Muscle layer of colon (tissue), 2 donors: ENCODE data around the gene TULP1.

Source experiments
- H3K27ac ChIP-seq: one replicate; pipeline ENCODE4 v1.7.0; 2013; ENCODE audit warnings: low read depth, mild to moderate bottlenecking, low read length, moderate library complexity
- H3K27me3 ChIP-seq, 2 donors: one replicate each; pipeline ENCODE4 v1.7.0; 2013; ENCODE audit warnings: low read length in 2 of 2, mild to moderate bottlenecking in 2 of 2; ENCODE audit not compliant: insufficient read depth in 2 of 2, control insufficient read depth in 1 of 2
- H3K36me3 ChIP-seq: one replicate; pipeline ENCODE4 v1.7.0; 2013; ENCODE audit warnings: mild to moderate bottlenecking, low read length; ENCODE audit not compliant: insufficient read depth
- H3K4me1 ChIP-seq: one replicate; pipeline ENCODE4 v1.7.0; 2013; ENCODE audit warnings: mild to moderate bottlenecking, low read length; ENCODE audit not compliant: insufficient read depth
- H3K4me3 ChIP-seq, 2 donors: one replicate each; pipeline ENCODE4 v1.7.0; 2013; ENCODE audit warnings: low read length in 2 of 2, low read depth in 1 of 2, mild to moderate bottlenecking in 1 of 2, moderate library complexity in 1 of 2
- H3K9ac ChIP-seq: one replicate; pipeline ENCODE4 v1.7.0; 2013; ENCODE audit warnings: low read length
- H3K9me3 ChIP-seq: one replicate; pipeline ENCODE4 v1.7.0; 2013; ENCODE audit warnings: mild to moderate bottlenecking, low read length
- donor health status: abdominal sarcoma.
- donor health status: Adenocarcinoma of cecum.

The TULP1 gene

DNA sequence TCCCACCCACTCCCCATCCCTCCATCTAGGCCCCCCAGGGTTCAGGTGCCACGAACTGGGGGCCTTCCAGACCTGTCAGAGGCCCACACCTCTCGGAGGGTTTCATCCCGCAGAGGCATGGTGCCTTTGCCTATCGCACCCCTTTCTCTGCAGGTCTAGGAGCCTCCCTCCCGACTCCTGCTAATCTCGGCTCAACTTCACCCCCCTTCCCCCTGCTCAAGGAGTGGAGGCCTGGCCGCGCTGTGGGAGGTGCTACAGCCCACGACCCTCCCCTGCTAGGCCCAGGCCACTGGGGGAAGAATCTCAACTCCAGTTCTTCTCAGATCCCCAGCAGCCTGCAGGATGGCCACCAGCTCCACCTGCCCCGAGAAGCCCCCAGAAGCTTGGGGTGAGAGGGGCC lies at the start of gene TULP1:
TULP1 (minus strand) TSS at position 157 of the 400 bp plus-strand sequence; CDS start at position 119, 38 bp downstream.
- no peaks in the 10 kb centered on the region for H3K9me3 ChIP-seq
- no peak within 1 kb of the TSS for H3K9ac ChIP-seq
- H3K4me1 ChIP-seq: peaks cover 8% of the 10 kb centered on the region
- no peaks in the 10 kb centered on the region for H3K36me3 ChIP-seq
- H3K27ac ChIP-seq: no peak within 1 kb of the TSS
- H3K27me3 ChIP-seq: peaks cover 22 to 41% of the 10 kb centered on the region in 2 donors
- H3K4me3 ChIP-seq: peak within 1 kb of the TSS in 1 of 2 donors; percentile 46

DNA sequence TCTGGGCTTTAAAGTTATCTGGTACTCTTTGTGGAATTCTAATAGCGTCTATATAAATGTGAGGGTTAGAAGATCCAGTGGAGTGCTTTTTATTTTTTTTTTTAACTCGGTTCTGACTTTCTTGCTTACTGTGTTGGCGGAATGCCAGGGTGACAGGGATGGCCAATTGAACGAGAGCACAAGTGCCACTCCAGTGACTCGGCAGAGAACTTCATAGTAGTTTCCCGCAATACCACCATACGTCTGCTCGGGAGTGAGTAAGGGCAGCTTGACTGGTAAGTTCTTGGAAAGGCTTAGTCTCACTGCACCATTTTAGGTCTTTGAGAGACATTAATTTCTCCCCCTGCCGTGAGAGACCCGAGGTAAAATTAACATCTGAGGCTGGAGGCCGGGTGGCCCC lies 49.4 kb upstream of the TULP1 start:
- Histone ChIP-seq H3K27ac (no peak overlapping the region), H3K9ac (no peak overlapping the region), H3K36me3 (no peaks in the 10 kb centered on the region), H3K4me3 (no peak overlapping the region), H3K4me1 (no peaks in the 10 kb centered on the region), H3K27me3 (peaks cover 0 to 10% of the 10 kb centered on the region in 2 donors), H3K9me3 (no peaks in the 10 kb centered on the region)

DNA sequence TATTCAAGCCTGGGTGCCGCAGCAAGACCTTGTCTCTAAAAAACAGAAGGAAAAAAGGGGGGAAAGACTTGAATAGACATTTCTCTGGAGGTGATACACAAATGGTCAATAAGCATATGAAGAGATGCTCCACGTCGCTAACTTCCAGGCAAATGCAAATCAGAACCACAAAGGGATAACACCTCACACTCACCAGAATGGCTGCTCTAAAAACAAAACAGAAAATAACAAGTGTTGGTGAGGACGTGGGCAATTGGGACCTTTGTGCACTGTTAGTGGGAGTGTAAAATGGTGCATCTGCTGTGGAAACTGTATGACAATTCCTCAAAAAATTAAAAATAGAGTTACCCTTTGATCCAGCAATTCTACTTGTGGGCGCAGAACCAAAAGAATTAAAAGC lies 48.4 kb upstream of the TULP1 start:
- H3K9ac ChIP-seq: no peak overlapping the region
- H3K4me3 ChIP-seq: no peak overlapping the region
- H3K27me3 ChIP-seq: peaks cover 0 to 10% of the 10 kb centered on the region in 2 donors
- H3K27ac ChIP-seq: no peak overlapping the region
- no peaks in the 10 kb centered on the region for H3K36me3 ChIP-seq
- H3K9me3 ChIP-seq: no peaks in the 10 kb centered on the region
- H3K4me1 ChIP-seq: no peaks in the 10 kb centered on the region

DNA sequence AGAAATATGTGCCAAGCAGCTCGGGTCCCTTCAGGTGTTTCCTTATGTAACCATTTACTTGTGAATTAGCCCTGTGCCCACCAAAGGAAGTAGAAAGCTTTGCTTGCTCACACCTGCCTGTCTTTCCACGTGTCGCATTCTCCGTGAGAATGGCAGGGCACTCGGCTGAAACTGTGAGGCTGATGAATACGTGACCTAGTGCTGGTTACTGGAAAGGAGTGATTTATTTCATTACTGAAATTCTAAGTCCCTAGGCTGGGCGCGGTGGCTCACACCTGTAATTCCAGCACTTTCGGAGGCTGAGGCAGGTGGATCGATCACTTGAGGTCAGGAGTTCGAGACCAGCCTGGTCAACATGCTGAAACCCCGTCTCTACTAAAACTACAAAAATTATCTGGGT lies 45.9 kb upstream of the TULP1 start:
- H3K4me3 ChIP-seq: no peak overlapping the region
- H3K36me3 ChIP-seq: no peaks in the 10 kb centered on the region
- H3K9ac ChIP-seq: no peak overlapping the region
- no peaks in the 10 kb centered on the region for H3K4me1 ChIP-seq
- H3K27me3 ChIP-seq: no peaks in the 10 kb centered on the region
- H3K27ac ChIP-seq: no peak overlapping the region
- no peaks in the 10 kb centered on the region for H3K9me3 ChIP-seq

DNA sequence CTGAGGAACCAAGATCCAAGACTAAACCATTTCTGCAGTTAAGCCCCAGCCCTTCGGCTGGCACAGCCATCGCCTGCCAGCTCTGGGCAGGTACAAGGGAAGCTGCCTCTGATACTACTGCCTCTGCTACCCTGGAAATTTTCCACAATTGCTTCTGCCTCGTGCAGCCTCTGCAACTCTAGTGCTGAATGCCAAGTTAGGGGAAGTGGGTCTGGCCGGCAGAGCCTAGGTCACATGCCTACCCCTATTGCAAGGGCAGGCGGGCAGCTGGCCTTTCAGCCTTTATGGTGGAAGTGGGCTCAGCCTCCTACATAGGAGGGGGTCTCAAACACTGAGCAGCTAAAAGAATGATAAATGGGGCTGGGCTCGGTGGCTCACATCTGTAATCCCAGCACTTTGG lies 44.5 kb upstream of the TULP1 start:
- no peaks in the 10 kb centered on the region for H3K9me3 ChIP-seq
- no peak overlapping the region for H3K4me3 ChIP-seq
- H3K4me1 ChIP-seq: no peaks in the 10 kb centered on the region
- no peaks in the 10 kb centered on the region for H3K36me3 ChIP-seq
- no peaks in the 10 kb centered on the region for H3K27me3 ChIP-seq
- no peak overlapping the region for H3K27ac ChIP-seq
- H3K9ac ChIP-seq: no peak overlapping the region

DNA sequence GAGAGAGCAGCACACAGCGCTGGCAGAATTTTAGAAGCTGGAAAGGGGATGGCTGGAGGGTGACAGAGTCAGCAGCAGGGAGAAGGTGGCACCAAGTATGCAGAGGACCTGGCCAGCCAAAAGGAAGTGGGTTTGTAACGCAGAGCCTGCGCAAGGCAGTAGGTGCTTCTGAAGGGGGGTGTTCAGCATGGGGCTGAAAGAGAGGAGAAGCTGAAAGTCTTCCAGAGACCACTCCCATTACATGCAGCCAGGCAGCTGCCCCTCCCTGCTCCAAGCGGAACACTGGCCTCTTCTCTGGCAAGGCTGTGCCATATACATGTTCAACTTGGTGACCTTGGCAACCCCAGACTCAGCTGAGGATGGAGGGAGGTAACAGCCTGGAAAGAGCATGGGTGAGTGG lies 42.1 kb upstream of the TULP1 start:
- Histone ChIP-seq H3K27me3 (no peaks in the 10 kb centered on the region), H3K9me3 (no peaks in the 10 kb centered on the region)

DNA sequence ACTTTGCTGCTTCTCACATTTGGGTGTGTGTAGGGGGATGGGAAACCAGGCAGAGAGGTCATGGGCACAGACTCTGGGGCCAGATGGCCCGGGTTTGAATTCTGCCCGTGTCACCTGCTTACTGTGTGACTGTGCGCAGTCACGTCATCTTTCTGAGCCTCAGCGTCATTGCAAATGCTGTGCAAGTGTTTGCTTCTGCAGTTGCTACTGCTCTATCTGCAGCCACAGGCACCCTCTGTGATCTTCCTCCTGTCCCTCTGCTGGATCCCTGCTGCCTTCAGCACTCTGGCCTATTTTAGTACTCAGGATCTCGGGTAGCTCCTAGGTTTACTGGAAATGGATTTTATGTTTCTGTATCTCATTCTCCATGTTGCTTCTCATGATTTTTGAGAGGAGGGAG lies 40.6 kb upstream of the TULP1 start:
- Histone ChIP-seq H3K4me3 (no peak overlapping the region), H3K36me3 (no peaks in the 10 kb centered on the region), H3K9me3 (no peaks in the 10 kb centered on the region), H3K27ac (no peak overlapping the region), H3K4me1 (no peaks in the 10 kb centered on the region), H3K9ac (no peak overlapping the region), H3K27me3 (no peaks in the 10 kb centered on the region)

More for the DNA sequence above, 42.1 kb upstream of the TULP1 start:
- Histone ChIP-seq H3K27ac (no peak overlapping the region), H3K36me3 (no peaks in the 10 kb centered on the region), H3K4me1 (no peaks in the 10 kb centered on the region), H3K9ac (no peak overlapping the region), H3K4me3 (no peak overlapping the region)

DNA sequence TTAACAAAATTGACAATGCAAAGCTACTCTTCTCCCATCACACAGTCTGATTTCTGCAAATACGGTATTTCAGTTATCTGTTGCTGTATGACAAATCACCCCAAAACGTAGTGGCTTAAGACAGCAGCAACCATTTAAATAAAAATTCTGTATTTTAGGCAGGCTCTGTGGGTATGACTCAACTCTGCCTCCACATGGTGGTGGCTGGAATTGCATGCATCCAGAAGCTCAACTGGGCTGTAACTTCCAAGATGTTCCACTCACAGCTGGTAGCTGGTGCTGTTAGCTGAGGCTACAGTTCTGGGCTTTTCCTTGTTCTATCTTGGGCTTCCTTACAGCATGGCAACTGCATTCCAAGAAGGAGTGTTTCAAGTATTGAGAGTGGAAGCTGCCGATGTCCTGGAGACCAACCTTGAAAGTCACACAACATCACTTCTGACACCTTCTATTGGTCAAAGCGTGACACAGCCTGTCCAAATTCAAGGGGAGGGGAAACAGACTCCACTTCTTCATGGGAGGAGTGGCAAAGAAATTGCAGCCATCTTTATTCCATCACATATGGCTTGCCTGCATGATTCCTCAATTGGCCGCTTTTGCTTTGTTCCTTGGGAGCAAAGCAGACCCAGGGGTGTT lies 39.7 kb upstream of the TULP1 start:
- Histone ChIP-seq H3K27ac (no peak overlapping the region), H3K36me3 (no peaks in the 10 kb centered on the region), H3K4me1 (no peaks in the 10 kb centered on the region), H3K27me3 (no peaks in the 10 kb centered on the region), H3K9me3 (no peaks in the 10 kb centered on the region), H3K9ac (no peak overlapping the region), H3K4me3 (no peak overlapping the region)

DNA sequence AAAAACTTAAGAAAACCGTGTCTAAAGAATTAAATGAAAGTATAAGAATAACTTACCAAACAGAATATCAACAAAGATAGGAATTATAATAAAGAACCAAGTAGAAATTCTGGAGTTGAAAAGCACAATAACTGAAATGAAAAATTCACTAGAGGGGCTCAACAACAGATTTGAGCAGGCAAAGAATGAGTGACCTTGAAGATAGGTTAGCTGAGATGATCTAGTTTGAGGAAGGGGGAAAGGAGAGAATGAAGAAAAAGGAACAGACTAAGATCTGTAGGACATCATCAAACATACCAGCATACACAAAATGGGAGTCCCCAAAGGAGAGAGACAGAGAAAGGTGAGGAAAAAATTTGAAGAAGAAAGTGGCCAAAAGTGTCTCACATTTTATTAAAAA lies 37.7 kb upstream of the TULP1 start:
- Histone ChIP-seq H3K4me1 (no peaks in the 10 kb centered on the region), H3K36me3 (no peaks in the 10 kb centered on the region), H3K9ac (no peak overlapping the region), H3K4me3 (no peak overlapping the region), H3K27ac (no peak overlapping the region), H3K27me3 (no peaks in the 10 kb centered on the region), H3K9me3 (no peaks in the 10 kb centered on the region)

DNA sequence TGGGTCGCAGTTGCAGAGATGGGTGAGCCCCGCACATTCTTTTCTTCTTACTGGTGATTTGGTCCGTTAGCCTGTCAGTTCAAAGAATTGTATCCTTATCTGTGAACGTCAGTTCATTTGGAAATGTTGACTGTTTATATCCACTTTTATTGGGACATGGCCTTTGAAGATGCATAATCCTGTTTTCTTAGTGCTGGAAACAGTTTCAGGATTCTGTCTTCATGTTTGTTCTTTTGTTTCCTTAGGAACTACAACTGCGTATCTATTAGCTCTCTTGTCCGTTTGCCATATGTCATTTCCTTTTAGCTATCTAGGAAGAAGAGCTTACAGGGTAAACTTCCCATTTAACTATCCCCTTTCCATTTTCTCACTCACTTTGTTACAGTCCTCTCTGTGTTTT lies 35.0 kb upstream of the TULP1 start:
- Histone ChIP-seq H3K9me3 (no peaks in the 10 kb centered on the region), H3K4me3 (no peak overlapping the region), H3K27ac (no peak overlapping the region), H3K9ac (no peak overlapping the region), H3K27me3 (no peaks in the 10 kb centered on the region), H3K4me1 (no peaks in the 10 kb centered on the region), H3K36me3 (no peaks in the 10 kb centered on the region)

DNA sequence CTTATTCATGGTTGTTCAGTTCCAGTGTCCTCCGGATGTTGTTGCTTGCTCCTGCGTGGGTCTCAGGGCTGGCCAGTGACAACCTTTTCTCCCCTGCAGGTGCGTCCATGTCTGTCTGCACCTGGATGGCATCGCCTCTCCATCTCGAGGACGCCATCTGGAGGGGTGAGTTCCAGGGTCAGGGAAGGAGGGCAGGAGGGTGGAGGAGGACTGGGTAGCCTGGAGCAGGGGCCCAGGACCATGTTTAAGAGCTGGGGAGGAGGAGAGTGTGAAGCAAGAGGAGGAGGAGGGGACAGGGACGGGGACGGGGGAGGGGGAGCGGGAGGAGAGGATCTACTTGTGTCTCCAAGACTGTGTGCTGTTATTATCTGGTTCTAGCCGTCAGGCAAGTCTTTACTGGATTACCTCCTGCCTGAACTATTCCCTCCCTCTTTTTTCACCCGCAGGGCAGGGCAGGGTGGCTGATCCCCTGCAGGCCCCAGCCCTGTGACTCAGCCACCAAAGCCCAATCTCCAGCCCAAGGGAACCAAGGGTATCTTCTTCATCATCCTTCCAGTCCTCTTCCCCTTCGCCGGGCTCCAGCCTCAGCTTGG lies 32.2 kb upstream of the TULP1 start:
- no peaks in the 10 kb centered on the region for H3K4me1 ChIP-seq
- H3K9me3 ChIP-seq: no peaks in the 10 kb centered on the region
- H3K27ac ChIP-seq: no peak overlapping the region
- H3K36me3 ChIP-seq: no peaks in the 10 kb centered on the region
- no peak overlapping the region for H3K4me3 ChIP-seq
- no peak overlapping the region for H3K9ac ChIP-seq
- H3K27me3 ChIP-seq: no peaks in the 10 kb centered on the region
